ENCODE results near the gene BEST4.
"Not testable (repeated sequence)": the region's sequence is repeated elsewhere in the genome, so short reads cannot be mapped to it uniquely, and the experiment has no call there.

Gene BEST4

DNA sequence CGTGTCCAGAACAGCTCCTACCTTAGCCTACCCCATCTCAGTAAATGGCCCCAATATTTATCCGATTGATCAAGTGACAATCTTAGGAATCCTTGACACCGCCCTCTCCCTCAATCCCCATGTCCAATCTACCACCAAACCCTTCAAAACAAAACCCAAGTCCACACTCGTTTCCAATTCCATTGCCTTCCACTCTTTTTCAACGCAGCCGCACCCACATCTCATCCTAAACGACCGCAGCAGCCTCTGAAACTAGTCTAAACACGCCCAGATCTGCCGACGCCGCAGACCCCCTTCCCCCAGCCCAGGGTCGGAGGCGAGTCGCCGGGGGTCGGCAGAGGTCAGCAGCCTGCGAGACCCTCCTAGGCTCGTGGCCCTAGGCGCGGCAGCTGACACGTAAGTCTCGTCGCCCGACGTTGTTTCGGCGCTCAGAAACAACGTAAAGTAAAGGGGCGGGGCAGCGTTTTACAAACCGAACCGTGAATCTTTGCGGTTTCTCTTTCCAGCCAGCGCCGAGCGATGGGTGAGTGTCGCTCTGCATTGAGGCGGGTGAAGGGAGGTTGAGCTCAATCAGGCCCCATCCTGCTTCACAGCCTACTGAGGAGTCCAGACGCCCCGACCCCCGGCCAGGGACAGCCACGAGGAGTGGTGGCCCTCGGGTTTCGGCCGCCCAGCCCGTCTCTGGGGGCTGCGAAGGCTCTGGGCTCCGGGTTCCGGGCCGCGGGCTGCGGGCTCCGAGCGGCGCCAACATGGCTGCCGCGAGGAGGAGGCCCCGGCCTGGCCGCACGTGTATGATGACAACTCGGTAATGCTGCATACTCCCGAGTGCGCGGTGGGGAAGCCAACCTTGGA, 12.7 kb downstream of the BEST4 start, which contains the start of gene RPS8:
TSS of gene RPS8 (plus strand) at position 463 of the 852 bp plus-strand sequence. CDS start at position 520, 57 bp downstream.
- DNase-seq (ENCODE audit: low spot score) = peak; percentile 94
- in situ Hi-C loops (cut with MboI; ENCODE audit: low sequenced_read_pairs, unreplicated experiment) = no loop called here
- TF ChIP-seq, protein P1, sequence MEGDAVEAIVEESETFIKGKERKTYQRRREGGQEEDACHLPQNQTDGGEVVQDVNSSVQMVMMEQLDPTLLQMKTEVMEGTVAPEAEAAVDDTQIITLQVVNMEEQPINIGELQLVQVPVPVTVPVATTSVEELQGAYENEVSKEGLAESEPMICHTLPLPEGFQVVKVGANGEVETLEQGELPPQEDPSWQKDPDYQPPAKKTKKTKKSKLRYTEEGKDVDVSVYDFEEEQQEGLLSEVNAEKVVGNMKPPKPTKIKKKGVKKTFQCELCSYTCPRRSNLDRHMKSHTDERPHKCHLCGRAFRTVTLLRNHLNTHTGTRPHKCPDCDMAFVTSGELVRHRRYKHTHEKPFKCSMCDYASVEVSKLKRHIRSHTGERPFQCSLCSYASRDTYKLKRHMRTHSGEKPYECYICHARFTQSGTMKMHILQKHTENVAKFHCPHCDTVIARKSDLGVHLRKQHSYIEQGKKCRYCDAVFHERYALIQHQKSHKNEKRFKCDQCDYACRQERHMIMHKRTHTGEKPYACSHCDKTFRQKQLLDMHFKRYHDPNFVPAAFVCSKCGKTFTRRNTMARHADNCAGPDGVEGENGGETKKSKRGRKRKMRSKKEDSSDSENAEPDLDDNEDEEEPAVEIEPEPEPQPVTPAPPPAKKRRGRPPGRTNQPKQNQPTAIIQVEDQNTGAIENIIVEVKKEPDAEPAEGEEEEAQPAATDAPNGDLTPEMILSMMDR (IDR thresholded peaks at IDR 0.05; ENCODE audit: borderline replicate concordance, control extremely low read depth, extremely low read depth, insufficient read depth, missing control alignments) = no peak

GRCh38 chr1:44766421-44766820, 21.5 kb downstream of the BEST4 start:
- DNase-seq (ENCODE audit: low spot score); in situ Hi-C loops (cut with MboI; ENCODE audit: low sequenced_read_pairs, unreplicated experiment): not testable (repeated sequence)

DNA sequence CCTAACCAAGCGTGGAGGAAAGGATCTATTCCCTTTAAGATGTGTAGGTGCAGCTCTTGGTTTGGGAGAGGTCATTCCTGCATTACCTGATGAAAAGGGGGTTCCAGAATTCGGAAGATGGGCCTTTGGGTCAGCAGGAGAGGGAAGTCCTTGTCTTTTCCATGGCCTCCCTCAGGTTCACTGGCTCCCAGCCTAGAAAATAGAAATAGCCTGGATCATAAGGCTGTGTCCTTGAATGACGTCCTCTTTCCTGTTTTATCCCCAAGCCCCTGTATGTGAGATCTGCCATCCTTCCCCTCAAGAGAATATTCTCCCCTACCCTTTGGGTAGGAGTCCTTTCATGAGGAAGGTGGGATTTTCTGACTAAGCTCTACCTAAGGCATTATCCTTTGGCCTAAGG, 27.1 kb downstream of the BEST4 start:
- TF ChIP-seq, protein P1 (IDR thresholded peaks at IDR 0.05; ENCODE audit: borderline replicate concordance, control extremely low read depth, extremely low read depth, insufficient read depth, missing control alignments) = no peak
- DNase-seq (ENCODE audit: low spot score) = no peak
- in situ Hi-C loops (cut with MboI; ENCODE audit: low sequenced_read_pairs, unreplicated experiment) = no loop called here

DNA sequence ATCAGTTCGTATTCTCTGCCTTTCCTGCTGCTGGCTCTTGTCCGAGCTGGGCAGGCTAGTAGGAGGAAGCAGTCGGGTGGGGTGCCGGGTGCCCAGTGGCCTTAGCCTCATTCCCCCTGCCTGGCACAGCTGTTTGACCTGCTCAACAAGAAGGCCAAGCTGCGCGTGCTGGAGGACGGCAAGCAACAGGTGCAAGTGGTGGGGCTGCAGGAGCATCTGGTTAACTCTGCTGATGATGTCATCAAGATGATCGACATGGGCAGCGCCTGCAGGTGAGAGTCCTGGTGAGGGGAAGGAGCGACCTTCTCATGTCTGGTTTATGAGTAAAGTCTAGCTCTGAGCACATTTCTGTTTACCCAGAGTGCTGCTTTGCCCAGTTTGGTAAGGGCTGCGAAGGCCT, 28.9 kb downstream of the BEST4 start:
- TF ChIP-seq, protein P1 (IDR thresholded peaks at IDR 0.05; ENCODE audit: borderline replicate concordance, control extremely low read depth, extremely low read depth, insufficient read depth, missing control alignments) = no peak
- in situ Hi-C loops (cut with MboI; ENCODE audit: low sequenced_read_pairs, unreplicated experiment) = no loop called here
- DNase-seq (ENCODE audit: low spot score) = no peak

DNA sequence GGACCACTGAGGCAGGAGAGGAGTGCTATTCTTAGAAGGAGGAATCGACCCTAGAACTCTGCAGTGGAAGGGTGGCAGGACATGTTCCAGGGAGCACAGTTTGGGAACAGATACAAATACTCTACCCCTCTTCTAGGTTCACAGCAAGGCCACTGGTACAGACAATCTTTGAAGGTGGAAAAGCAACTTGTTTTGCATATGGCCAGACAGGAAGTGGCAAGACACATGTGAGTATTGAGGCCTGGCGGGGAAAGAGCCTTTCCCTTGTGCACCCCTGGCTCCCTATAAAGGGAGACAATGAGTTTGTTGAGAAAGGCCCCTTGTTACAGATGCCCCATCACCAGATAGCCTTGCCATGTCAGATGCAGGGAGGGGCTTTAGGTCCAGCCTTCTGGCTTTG, 30.6 kb downstream of the BEST4 start:
- in situ Hi-C loops (cut with MboI; ENCODE audit: low sequenced_read_pairs, unreplicated experiment) = no loop called here
- DNase-seq (ENCODE audit: low spot score) = no peak
- TF ChIP-seq, protein P1 (IDR thresholded peaks at IDR 0.05; ENCODE audit: borderline replicate concordance, control extremely low read depth, extremely low read depth, insufficient read depth, missing control alignments) = no peak

GRCh38 chr1:44747878-44748277, 40.1 kb downstream of the BEST4 start:
- in situ Hi-C loops (cut with MboI; ENCODE audit: low sequenced_read_pairs, unreplicated experiment) = no loop called here
- TF ChIP-seq, protein P1 (IDR thresholded peaks at IDR 0.05; ENCODE audit: borderline replicate concordance, control extremely low read depth, extremely low read depth, insufficient read depth, missing control alignments) = no peak
- DNase-seq (ENCODE audit: low spot score) = no peak

DNA sequence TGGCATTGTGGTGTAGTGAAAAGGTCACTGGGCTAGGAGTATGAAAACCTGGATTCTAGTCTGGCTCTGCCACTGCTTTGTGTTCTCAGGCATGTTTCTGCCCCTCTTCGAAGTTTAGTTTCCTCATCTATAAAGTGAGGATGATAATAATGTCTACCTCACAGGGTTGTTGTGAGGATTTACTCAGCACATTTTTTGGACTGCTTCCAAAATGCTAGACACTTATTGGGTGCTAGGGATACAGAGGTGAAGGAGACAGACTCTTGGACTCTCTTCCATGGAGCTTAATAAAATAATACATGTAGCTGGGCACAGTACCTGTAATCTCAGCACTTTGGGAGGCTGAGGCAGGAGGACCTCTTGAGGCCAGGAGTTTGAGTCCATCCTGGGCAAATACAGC, 44.8 kb downstream of the BEST4 start:
- in situ Hi-C loops (cut with MboI; ENCODE audit: low sequenced_read_pairs, unreplicated experiment) = no loop called here
- TF ChIP-seq, protein P1 (IDR thresholded peaks at IDR 0.05; ENCODE audit: borderline replicate concordance, control extremely low read depth, extremely low read depth, insufficient read depth, missing control alignments) = no peak
- DNase-seq (ENCODE audit: low spot score) = no peak

Data from GM13976 (cell line).